Umbilical cord (tissue), 2 donors: ENCODE measurements around the gene TOP2A. TPM values are rescaled to one million over a fixed set of nuclear protein-coding genes. Genes with fewer than 3 reads are reported as not detected.

Source experiments
- DNase-seq: peaks from one replicate; pipeline ENCODE4 v3.0.0-alpha.2; 2015; ENCODE audit warnings: low spot score
- total RNA-seq: library from RNA; depleted of rRNA; stranded (reverse); fragments of >200 nt; gene quantifications from one replicate; pipeline ENCODE4 v1.2.3, GENCODE V29; 2014; ENCODE audit warnings: low replicate concordance; ENCODE audit not compliant: insufficient read depth

TOP2A gene
- total RNA-seq, 1 donor from 2014 or later = 11.8 TPM

DNA sequence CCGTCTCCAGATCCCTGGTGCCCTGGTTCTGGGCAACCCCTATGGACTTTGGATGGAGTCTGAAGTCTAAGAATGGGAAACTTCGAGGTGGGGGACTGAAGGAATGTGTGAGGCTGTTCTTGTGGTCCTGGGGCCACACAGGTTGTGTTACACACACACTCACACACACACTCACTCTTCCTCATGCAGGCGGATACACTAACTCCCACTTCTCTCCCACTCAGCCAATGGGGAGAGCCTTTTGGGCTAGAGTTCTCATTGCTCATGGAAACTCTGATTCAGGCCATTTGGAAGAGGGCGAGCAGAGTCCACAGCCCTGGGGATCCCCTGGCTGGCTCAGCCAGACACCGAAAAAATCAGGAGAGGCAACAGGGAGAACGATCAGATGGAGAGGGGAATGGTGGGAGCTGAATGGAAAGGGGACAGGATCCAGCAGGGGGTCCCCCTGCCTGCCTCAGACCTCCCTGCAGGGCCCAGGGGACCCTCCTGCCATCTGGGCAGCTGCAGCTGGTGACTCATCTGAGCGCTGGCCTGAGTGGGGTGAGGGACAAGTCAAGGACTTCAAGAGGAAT is 34.6 kb upstream of the TOP2A start:
- DNase-seq = no peak

DNA sequence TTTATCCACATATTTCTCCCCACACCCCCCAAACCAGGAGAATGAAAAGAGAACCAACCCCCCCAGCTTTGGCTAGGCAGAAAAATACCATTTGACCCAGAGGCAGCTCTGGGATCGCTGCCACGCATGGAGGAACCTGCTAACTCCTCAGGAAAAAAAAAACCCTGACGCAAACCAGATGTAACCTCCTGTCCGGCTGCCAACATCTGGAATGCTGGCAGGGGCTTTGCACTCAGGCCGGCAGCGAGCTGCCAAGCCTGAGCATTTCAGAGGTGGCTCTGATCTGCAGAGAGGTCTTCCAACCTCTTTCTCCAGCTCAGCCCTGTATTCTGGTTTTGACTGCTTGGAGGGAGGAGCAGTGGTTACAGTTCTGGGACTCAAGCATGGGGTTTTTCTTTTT is 33.7 kb upstream of the TOP2A start:
- peak; percentile 95 for DNase-seq

DNA sequence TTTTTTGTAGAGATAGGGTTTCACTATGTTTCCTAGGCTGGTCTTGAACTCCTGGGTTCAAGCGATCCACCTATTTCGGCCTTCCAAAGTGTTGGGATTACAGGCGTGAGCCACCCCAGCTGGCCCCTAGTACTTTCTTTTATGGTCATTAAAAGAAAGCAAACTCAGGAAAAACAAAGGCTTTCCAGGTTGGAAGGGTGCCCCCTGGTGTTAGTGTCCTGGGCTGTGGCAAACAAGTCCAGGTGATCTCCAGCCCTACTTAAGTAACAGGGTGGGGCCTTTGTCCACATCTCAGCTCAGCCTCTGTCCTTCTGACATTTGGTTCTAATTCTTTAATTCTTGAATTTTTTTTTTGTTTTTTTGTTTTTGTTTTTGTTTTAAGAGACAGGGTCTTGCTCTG is 32.5 kb upstream of the TOP2A start:
- no peak for DNase-seq

DNA sequence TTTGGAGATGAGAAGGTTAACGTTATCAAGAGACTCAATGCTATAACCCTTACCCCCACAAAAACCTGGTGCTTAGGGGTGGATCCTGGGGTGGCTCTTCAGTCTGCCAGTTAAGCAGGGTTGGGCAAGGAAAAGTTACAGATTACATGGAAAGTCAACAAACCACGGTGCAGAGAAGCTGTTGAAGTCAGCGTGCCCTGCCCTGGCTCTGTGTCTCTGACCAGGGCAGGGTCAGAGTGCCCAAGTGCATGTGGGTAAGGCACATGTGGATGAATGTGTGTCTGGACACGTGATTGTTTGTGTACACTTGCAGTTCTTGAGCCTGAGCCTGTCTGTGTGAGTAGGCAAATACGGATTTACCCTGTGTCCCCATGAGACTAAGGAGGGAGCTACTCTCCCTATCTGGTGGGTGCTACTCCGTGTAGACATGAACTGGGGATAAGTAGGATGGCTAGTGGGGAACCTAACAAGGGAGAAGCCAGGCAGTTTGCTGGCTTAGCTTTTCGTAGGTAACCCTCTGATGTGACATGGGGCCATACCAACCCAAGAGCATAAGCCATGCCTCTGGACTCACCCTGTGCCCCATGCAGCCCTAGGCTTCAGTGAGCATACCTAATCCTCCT is 31.1 kb upstream of the TOP2A start:
- DNase-seq = no peak

DNA sequence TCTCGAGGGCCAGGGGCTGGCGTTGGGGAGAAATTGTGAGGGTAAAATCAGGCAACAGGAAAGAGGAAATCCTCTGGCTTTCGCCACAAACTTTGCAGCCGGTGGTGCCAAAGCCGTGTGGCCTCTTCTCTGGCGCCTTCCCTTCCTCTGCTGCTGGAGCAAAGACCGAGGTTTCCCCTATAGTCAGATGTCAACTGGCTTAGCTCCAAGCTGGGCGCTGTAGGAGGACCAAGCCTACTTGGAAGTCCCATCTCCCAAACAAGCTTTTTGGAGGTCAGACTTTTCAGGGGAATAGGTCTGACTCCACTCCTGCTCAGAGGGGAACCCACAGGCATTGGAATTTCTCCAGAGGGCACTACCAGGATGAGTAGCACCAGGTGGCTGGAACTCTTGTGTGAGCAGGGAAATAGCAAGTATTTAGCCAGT is 30.5 kb upstream of the TOP2A start:
- no peak for DNase-seq

DNA sequence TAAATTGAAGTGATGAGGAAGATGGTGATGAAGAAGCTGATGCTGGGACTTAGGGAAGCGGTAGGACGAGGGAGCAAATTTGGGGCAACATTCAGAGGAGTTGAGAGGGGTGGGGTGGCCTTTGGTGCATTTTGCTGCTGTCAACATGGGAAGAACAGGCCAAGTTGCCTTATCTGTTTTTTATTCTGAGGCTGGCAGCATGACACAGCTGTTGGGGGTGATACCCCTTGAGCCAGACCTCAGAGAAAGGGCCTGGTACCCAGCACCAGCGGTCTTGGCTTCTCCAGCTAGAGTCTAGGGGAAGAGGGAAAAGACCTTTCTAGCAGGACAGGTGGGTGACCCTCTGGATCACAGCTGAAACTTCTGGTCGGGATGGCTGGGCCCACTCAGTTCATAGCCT is 30.1 kb upstream of the TOP2A start:
- DNase-seq = no peak

DNA sequence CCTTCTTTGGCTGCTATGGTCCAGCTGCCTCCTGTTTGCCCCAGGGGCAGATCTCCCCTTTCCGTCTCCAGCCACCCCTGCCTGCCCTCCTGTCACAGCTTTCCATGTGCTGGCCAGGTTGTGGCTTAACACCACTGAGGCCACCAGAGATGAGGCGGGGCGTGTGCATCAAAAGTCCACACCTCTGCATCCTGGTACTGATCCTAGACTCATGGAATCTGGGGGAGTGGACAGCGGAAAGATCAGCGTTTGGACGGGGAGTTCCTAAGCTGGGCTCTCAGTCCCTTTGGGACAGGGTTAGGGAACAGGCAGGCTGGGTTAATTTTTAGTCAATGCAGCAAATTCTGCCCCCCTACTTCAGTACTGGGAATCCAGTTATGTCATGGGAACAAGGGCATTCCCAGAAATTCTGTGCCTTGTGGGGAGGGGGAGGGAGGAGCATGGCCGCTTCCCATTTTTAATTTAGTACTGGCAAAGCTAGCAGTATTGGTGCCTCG is 29.5 kb upstream of the TOP2A start:
- DNase-seq = no peak

DNA sequence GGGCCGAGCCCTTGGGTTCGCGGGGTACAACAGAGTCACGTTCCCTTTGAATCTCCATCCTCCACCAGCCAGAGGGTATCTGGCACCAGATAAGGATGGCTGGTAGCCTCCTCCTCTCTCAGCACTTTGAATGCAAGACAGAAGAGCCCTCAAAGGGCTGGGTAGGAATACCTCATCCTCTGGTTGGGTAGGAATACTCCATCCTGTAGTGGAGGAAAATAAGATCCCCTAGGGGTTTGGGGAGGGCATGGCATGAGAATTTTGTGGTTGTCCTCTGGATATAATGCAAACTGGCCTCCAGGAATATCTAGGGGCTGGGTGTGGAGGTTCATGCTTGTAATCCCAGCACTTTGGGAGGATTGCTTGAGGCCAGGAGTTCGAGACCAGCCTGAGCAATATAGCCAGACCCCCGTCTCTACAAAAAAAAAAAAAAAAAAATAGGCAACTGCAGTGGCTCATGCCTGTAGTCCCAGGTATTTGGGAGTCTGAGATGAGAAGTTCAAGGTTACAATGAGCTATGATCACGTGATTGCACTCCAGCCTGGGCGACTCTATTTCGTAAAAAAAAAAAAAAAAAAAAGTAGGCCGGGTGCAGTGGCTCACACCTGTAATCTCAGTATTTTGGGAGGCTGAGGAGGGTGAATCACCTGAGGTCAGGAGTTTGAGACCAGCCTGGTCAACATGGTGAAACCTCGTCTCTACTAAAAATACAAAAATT is 28.2 kb upstream of the TOP2A start:
- DNase-seq = no peak

DNA sequence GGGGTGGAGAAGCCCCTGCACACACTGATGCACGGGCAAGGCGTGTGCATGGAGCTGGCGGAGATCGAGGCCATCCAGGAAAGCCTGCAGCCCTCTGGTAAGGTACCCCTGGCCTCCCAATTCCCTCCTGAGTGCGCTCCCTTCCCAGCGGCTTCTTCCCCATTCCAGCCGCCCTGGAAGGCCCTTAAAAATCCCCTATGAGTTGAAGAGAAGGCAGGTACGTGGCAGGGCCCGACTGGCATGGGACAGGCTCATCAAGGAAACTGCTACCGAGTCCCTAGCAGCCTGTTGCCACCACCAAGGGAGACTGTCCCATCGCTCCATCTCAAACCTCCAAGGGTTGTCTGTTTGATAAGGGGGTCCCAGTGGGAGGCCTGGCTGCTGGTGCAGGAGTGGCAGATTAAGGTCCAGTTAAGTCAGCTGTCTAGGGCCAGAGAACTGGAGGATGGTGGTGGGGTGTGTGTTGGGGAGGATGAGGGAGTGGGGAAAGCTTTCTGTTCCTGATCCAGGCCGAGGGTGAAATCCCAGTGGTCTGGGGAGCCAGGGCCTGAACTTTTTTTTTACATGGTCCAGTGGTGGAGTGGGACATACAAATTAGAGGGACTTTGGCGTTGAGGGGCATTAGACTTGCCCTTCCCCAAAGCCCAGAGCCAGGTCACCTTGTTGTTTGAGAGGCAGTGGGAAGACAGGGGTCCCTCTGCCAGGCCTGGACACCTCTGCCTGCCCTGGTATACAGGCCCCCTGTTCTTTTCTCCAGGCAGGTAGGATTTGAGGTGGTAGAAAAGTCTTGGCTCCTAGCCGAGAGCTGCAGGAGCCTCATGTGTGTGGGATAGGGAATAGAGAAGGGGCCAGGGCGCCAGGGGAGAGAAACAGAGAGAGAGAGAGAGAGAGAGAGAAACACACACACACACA is 26.5 kb upstream of the TOP2A start:
- peak; percentile 47 for DNase-seq

DNA sequence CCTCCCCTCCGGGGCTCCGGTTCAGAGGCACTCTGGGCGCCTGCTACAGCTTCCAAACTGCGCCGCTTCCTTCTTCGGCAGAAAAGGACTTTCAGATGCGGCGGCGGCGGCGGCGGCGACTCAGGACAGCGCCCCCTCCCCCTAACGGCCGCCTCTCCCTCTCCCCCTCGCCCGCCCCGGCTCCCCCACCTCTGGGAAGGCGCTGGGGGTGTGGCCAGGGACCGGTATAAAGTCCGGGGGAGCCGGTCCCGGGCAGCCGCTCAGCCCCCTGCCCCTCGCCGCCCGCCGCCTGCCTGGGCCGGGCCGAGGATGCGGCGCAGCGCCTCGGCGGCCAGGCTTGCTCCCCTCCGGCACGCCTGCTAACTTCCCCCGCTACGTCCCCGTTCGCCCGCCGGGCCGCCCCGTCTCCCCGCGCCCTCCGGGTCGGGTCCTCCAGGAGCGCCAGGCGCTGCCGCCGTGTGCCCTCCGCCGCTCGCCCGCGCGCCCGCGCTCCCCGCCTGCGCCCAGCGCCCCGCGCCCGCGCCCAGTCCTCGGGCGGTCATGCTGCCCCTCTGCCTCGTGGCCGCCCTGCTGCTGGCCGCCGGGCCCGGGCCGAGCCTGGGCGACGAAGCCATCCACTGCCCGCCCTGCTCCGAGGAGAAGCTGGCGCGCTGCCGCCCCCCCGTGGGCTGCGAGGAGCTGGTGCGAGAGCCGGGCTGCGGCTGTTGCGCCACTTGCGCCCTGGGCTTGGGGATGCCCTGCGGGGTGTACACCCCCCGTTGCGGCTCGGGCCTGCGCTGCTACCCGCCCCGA is 25.7 kb upstream of the TOP2A start, which contains the start of gene IGFBP4:
Gene IGFBP4, plus strand, starts transcription at position 255 of the 792 bp plus-strand sequence. Its CDS starts 286 bp downstream, at position 541.
- peak; percentile 84 for DNase-seq

DNA sequence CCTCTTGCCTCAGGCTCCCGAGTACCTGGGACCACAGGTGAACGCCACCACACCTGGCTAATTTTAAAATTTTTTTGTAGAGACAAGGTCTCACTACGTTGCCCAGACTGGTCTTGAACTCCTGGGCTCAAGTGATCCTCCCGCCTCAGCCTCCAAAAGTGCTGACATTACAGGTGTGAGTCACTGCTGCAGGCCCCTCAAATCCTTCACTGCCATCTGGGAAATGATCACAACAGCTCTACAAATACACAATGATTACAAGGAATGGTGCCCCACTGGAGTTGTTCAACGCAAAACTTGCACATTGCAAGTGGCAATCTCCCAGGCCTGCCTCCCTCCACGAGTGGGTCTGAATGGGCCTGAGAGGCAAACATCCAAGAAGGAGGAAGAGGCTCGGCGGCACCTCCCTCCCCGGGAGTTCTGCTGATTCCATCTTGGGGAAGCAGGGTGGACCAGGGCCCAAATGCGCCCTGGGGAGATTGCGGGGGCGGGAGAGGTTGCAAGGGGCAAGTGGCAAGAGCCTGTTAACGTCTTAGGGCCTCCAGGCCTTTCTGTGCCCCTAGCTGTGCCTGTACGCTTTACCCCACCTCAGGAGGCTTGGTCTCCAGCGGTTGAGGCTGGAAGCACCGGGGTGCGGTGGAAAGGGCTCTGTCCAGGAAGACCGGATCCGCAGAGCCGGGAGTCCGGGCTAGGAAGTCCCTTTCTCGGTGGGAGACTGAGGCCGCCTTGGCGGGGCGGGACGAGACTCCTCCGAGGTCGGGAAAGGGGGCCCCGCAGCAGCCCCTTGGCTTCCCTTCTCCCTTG is 24.9 kb upstream of the TOP2A start:
- no peak for DNase-seq

DNA sequence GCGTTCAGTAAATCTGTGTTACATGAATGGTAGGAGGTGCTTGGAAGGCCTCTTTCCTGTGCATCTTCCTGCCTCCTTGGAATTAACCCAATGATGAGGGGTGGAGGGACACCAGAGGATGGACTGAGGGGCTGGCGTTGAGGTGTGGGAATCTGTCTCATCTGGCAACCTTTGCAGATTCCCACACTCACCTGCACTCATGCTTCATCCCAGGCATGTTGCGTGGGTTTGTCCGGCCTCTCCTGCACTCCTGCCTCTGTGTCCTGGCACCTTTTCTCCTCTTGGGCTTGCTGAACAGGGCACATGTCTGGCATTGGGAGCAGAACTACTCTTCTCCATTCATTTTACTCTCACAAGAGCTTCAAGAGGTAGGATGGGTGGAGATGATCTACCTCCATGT is 22.5 kb upstream of the TOP2A start:
- DNase-seq = no peak

DNA sequence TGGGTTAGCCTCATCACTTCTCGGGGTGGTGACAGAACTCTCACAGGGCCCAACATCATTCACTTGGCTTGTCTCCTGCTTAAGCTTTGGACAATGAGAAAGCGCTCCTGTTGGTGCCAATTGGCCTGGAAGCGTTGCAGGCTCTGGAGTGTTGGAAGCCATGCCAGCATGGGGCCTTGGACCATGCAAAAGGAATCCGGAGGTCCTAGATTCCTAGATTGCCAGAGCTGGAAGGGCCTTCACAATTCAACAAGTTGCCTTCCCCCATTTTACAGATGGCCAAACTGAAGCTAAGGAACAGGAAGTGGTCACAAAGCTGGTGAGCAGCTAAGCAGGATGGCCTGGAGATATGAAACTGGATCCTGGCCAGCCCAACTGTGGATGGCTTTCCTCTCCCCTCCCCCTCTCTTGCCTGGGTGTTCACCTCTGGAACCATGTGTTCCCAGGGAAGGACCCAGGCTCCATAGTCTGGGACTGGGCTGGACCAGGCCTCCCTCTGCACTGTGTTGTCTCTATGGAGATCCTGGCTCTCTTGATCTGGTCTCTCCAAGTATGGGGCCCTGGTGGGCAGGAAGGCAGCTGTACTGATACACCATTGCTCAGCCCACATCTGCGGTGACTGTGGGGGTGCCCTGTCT is 19.5 kb upstream of the TOP2A start:
- DNase-seq = no peak

DNA sequence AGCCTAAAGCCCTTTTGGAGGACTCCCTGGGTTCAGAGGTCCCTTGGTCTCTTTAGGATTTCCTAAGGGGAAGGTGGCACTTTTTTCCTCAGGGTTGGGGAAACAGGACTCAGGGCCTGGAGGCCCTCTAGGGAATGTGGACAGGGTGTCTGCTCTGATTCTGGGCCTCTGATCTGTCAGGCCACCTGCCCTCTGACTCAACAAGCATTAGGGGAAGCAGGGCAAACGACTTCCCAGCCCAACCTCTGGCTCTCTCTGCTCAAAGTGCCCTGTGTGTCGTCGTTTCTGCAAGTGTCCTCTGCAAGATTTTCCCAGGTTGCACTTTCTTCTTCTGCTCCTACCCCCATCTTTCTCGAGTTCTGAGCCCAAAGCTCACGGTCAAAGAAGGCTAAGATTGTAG is 18.9 kb upstream of the TOP2A start:
- DNase-seq = no peak

DNA sequence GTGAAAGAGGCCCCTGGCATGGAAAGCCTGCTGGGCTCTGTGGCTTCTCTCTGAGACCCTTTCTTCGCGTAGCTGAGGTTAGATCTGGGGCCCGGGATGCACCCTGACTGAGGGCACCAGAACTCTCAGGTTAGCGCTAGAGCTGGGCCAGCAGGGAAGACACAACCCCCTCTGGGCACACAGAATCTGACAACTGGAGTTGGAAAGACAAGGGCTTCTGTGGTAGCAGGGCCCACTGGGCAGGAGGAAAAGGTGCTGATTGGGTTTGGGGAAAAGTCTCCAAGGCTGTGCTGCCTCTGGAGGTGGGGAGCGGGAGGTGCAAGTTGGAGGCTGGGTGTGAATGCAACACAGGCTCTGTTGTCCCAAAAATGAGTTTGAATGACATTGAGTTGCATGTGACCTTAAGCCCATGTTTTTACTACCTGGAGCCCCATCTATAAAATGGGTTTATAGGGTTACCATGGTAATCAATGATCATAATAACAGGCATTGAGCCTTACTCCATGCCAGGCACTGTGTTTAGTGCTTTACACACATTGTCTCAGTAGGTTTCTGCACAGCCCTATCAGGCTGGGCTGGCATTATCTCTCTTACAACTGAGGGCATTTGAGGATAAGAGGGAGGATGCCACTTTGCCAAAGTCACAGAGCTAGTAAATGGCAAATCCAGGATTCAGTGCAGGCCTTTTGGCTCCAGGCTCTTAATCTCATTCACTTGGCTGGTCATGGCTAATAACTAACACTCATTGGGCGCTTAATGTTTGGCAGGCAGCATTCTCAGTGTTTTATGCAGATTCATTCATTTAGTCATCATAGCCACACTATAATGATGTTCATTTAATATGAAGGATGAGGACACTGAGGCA is 16.1 kb upstream of the TOP2A start:
- DNase-seq = no peak

DNA sequence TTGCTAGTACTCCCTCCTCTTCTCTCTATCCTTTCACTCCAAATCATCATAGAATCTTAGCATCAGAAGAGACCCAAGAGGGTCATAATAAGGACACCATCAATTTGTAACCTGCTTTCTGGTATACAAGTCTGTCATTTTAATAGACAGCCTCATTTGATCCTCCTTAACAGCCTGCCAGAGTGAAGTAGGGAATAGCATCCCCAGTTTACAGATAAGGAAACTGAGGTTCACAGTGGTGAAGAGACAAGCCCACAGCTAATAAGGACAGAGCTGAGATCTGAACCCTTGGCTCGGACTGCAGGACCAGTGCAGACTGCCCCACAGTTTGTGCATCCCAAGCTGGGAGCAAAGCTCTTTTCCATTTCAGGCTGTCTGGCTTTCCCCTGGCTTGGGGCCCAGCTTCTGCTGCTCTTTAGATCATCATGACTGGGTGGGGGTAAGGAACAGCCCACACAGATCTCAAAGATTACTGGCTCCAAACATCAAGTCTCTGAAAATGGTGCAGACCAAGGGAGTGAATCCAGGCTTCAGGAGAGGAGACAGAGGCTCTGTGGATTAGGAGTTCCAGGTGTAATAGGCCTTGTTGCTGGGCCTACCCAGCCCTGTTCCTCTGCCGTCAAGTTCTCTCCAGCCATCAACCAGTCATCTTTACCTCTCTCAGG is 15.3 kb upstream of the TOP2A start:
- peak; percentile 98 for DNase-seq

DNA sequence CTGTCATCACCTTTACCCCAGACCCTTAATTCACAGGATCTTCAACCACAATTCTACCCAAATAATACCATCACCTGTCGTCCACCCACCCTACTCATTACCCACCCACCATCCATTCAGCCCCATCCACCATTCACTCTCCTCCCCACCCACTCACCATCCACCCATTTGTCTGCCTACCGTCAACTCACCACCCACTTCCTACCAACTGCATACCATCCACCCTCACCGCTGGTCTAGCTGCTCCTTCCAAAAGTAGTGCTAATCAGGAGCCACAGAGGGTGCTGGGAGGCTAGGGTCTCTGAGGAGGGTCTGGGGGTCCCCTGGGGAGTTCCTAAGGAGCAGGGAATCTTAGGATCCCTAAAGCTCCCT is 13.5 kb upstream of the TOP2A start:
- DNase-seq = no peak
